Measurements from ENCODE around the gene ENTPD8.

DNA sequence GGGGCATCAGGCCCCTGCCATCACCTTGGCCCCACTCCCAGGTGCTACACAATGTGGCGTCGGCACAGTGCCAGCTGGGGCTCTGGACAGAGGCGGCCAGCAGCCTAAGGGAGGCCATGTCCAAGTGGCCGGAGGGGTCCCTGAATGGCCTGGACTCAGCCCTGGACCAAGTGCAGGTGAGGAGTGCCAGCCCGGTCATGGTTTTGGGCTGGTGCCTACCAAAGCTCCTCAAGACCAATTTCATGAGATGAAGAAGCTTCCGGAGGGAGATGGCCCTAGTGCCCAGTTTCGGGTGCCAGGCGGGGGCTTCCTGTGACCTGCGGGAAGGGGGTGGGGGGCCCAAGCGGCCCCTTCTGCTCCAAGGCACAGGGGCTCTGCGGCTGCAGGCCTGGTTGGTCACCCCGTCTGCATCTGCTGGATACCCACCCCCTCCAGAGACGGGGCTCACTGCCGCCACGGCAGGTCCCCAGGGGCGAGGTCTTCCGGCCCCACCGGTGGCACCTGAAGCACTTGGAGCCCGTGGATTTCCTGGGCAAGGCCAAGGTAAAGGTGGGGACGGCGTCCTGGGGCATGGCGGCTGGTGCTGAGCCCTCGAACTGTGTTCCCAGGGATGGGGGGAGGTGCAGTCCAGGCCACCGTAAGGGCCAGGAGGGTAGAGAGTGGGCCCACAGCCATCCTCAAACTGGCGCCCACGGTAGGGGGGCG is 12.2 kb downstream of the ENTPD8 start:
- TF ChIP-seq ZNF274 (IDR thresholded peaks at IDR 0.05; ENCODE audit: low read depth, low read length) (no peak), SUZ12 (IDR thresholded peaks at IDR 0.05; ENCODE audit: extremely low read depth, insufficient read depth, insufficient read length) (no peak), YY1 (IDR thresholded peaks at IDR 0.05; ENCODE audit: insufficient read depth, insufficient read length) (no peak)
